Measurements from ENCODE around the gene EPHA6. TPM values are rescaled to one million over a fixed set of nuclear protein-coding genes. Genes with fewer than 3 reads are reported as not detected.

The EPHA6 gene
- total RNA-seq, 2 experiments from 2014 or later = not detected

DNA sequence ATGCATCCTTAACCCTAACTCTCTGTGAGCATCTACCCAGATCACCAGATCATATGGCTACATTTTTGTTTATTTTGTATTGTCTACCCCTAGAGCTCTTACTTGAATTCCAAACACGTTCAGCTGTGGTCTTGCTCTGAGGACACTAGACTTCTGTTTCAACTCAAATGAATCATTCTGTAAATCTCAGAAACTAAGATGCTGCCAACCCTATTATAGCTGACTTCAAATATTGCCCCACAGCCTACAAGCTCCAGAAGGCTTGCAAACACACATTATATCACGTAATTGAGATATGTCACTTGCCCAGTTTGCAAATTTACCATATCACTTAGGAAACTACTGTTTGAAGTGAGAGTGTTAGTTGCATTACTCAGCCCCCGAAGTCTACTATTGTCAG, 524.0 kb downstream of the EPHA6 start:
- DNase-seq = no peak
- H3K4me3 Mint-ChIP-seq = no peak overlapping the region
- H3K27me3 Mint-ChIP-seq = no peaks in the 10 kb centered on the region
- ChIA-PET POLR2A (no interaction called here), CTCF (no interaction called here)
- H3K36me3 Mint-ChIP-seq (ENCODE audit: low read depth) = no peaks in the 10 kb centered on the region
- H3K27ac Mint-ChIP-seq = no peak overlapping the region
- no peaks in the 10 kb centered on the region for H3K4me1 Mint-ChIP-seq
- no peaks in the 10 kb centered on the region for H3K9me3 Mint-ChIP-seq

DNA sequence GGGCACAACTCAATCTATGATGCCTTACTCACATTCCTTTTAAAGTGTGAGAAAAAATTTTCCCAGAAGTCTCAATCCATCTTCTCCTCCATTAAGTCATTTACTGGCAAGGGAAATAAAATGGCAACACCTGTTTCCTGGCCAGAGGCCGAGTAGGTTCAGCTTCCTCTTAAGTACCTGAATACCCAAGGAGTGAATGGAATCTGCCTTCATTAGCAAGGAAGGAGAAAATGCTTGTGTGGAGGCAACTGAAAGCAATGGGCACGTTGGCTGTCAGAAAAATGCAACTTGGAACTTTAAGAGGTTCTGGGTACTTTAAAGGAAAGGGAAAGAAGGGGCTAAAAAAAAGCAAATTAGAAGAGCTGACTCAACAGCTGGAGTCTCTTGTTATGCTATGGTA, 526.5 kb downstream of the EPHA6 start:
- DNase-seq = no peak
- H3K9me3 Mint-ChIP-seq = no peaks in the 10 kb centered on the region
- no peaks in the 10 kb centered on the region for H3K36me3 Mint-ChIP-seq (ENCODE audit: low read depth)
- no peak overlapping the region for H3K27ac Mint-ChIP-seq
- no peak overlapping the region for H3K4me3 Mint-ChIP-seq
- H3K4me1 Mint-ChIP-seq = no peaks in the 10 kb centered on the region
- no peaks in the 10 kb centered on the region for H3K27me3 Mint-ChIP-seq
- POLR2A ChIA-PET = no interaction called here
- CTCF ChIA-PET = no interaction called here

GRCh38 chr3:97347780-97348179, 533.4 kb downstream of the EPHA6 start:
- no peaks in the 10 kb centered on the region for H3K36me3 Mint-ChIP-seq (ENCODE audit: low read depth)
- H3K9me3 Mint-ChIP-seq = peaks cover 3% of the 10 kb centered on the region
- CTCF ChIA-PET = no interaction called here
- no peaks in the 10 kb centered on the region for H3K4me1 Mint-ChIP-seq
- no peak overlapping the region for H3K4me3 Mint-ChIP-seq
- H3K27me3 Mint-ChIP-seq = no peaks in the 10 kb centered on the region
- DNase-seq = no peak
- POLR2A ChIA-PET = no interaction called here
- H3K27ac Mint-ChIP-seq = no peak overlapping the region

DNA sequence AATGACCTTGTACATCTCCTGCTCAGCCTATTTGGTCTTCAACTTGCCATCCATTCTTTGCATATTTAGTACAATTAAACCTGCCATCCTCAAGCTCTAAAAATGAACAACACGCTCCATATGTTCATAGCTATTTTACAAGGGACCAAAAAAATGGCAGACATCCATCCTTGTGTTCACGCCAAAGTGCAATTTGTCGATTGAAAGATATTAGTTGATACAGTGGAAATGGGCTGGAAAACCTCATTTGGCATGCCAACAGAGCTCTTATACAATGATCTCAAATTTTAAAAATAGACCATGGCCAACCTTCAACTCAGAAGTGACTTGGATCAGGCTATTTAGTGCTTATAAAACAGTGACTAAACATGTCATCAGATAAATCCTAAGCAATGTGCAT, 536.6 kb downstream of the EPHA6 start:
- no peaks in the 10 kb centered on the region for H3K27me3 Mint-ChIP-seq
- H3K4me1 Mint-ChIP-seq = no peaks in the 10 kb centered on the region
- no peak for DNase-seq
- H3K9me3 Mint-ChIP-seq = peaks cover 6% of the 10 kb centered on the region
- ChIA-PET POLR2A (no interaction called here), CTCF (no interaction called here)
- H3K4me3 Mint-ChIP-seq = no peak overlapping the region
- H3K27ac Mint-ChIP-seq = no peak overlapping the region
- H3K36me3 Mint-ChIP-seq (ENCODE audit: low read depth) = no peaks in the 10 kb centered on the region

DNA sequence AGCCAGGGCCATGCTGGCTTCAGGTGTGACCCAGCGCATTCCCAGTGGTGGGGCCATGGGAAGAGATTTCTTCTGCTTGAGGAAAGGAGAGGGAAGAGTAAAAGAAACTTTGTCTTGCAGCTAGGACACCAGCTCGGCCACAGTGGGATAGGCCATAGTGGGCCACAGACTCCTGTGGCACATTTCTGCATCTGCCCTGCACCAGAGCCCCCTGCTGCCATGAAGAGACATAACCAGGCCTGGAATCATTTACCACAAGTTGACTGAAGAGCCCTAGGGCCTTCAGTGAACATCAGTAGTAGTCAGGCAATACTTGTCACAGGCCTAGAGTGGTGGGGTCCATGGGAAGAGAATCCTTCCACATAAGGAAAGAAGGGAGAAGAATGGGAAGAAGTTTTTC, 538.8 kb downstream of the EPHA6 start:
- CTCF ChIA-PET = no interaction called here
- H3K4me3 Mint-ChIP-seq = no peak overlapping the region
- POLR2A ChIA-PET = no interaction called here

DNA sequence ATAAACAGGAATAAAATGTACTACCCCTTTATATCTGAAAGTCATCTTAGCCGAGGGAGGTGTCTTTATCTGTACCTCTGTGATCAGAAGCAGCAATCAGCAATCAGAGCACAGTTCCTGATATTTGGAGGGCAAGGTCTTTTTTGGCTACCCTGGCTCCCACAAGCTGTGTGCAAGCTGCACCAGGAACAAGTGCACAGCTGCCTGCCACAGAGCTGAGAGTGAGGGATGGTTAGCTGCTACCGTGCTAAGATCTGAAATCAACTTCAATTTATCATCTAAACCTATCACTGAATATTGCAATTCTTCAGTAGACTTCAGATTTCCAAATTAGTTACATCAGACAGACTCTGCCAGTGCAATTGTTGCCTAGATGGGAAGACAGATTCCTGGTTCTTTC, 545.6 kb downstream of the EPHA6 start:
- peaks cover 2% of the 10 kb centered on the region for H3K9me3 Mint-ChIP-seq

More for the DNA sequence above, 538.8 kb downstream of the EPHA6 start:
- Mint-ChIP-seq H3K36me3 (ENCODE audit: low read depth) (no peaks in the 10 kb centered on the region), H3K27ac (no peak overlapping the region), H3K4me1 (no peaks in the 10 kb centered on the region), H3K27me3 (no peaks in the 10 kb centered on the region), H3K9me3 (peaks cover 6% of the 10 kb centered on the region)
- DNase-seq = no peak

GRCh38 chr3:97360804-97361203, 546.4 kb downstream of the EPHA6 start:
- no peaks in the 10 kb centered on the region for H3K36me3 Mint-ChIP-seq (ENCODE audit: low read depth)
- DNase-seq = no peak
- no peaks in the 10 kb centered on the region for H3K27me3 Mint-ChIP-seq
- ChIA-PET POLR2A (no interaction called here), CTCF (no interaction called here)
- H3K9me3 Mint-ChIP-seq = peaks cover 2% of the 10 kb centered on the region
- no peak overlapping the region for H3K4me3 Mint-ChIP-seq
- H3K27ac Mint-ChIP-seq = no peak overlapping the region
- no peaks in the 10 kb centered on the region for H3K4me1 Mint-ChIP-seq

More for the DNA sequence above, 545.6 kb downstream of the EPHA6 start:
- H3K27ac Mint-ChIP-seq = no peak overlapping the region
- H3K27me3 Mint-ChIP-seq = no peaks in the 10 kb centered on the region
- ChIA-PET CTCF (no interaction called here), POLR2A (no interaction called here)
- H3K36me3 Mint-ChIP-seq (ENCODE audit: low read depth) = no peaks in the 10 kb centered on the region
- DNase-seq = no peak
- H3K4me1 Mint-ChIP-seq = no peaks in the 10 kb centered on the region
- H3K4me3 Mint-ChIP-seq = no peak overlapping the region

- Mint-ChIP-seq H3K4me1 (no peaks in the 10 kb centered on the region), H3K27ac (no peak overlapping the region), H3K36me3 (ENCODE audit: low read depth) (no peaks in the 10 kb centered on the region), H3K27me3 (no peaks in the 10 kb centered on the region), H3K9me3 (peaks cover 2% of the 10 kb centered on the region), H3K4me3 (no peak overlapping the region)
- CTCF ChIA-PET = no interaction called here
- DNase-seq = no peak
- POLR2A ChIA-PET = no interaction called here
Observed at GRCh38 chr3:97384583-97384982, 570.2 kb downstream of the EPHA6 start.

DNA sequence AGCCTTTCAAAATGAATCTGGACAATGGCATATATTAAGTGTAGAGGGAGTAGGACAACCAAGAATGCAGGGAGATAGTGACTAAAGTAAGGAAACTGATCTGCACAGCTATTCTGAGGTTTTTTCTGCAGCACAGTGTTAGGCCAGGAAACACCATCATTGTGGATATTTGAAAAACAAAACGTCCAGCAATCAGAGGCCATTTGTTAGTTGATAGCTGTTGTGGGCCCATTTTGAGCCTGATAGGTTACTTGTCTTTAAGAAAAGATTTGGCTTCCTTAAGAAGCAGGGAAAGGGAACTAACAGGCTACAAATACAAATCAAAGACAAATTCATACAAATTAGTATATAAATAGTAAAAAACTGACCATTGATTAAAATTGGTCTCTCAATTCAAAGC, 574.4 kb downstream of the EPHA6 start:
- H3K4me3 Mint-ChIP-seq = no peak overlapping the region
- no peaks in the 10 kb centered on the region for H3K36me3 Mint-ChIP-seq (ENCODE audit: low read depth)
- no peak for DNase-seq
- no peaks in the 10 kb centered on the region for H3K27me3 Mint-ChIP-seq
- ChIA-PET POLR2A (no interaction called here), CTCF (no interaction called here)
- no peak overlapping the region for H3K27ac Mint-ChIP-seq
- no peaks in the 10 kb centered on the region for H3K9me3 Mint-ChIP-seq
- no peaks in the 10 kb centered on the region for H3K4me1 Mint-ChIP-seq

DNA sequence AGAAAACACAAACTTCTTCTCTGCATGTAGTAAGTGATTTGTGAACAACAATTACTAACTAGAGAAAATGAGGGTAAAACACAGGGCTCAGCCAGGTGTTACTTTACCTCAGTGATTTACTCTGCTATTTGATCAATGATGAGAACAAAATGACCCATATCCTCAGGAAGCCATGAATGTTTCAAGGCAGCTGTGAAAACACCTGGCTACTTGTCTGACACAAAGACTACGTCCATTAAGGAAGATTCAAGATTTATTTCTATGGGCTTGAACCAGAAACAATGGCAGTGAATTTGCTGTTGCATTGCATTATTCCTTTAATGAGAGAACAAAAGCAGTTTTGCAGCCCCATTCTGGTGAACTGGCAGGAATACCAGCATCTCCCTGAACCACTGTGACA, 575.5 kb downstream of the EPHA6 start:
- H3K9me3 Mint-ChIP-seq = no peaks in the 10 kb centered on the region
- H3K27me3 Mint-ChIP-seq = no peaks in the 10 kb centered on the region
- DNase-seq = no peak
- H3K27ac Mint-ChIP-seq = no peak overlapping the region
- no peak overlapping the region for H3K4me3 Mint-ChIP-seq
- no peaks in the 10 kb centered on the region for H3K36me3 Mint-ChIP-seq (ENCODE audit: low read depth)
- POLR2A ChIA-PET = no interaction called here
- H3K4me1 Mint-ChIP-seq = no peaks in the 10 kb centered on the region
- CTCF ChIA-PET = no interaction called here

GRCh38 chr3:97391167-97391566, 576.8 kb downstream of the EPHA6 start:
- Mint-ChIP-seq H3K36me3 (ENCODE audit: low read depth) (no peaks in the 10 kb centered on the region), H3K4me3 (no peak overlapping the region), H3K27ac (no peak overlapping the region), H3K4me1 (no peaks in the 10 kb centered on the region), H3K27me3 (no peaks in the 10 kb centered on the region), H3K9me3 (no peaks in the 10 kb centered on the region)
- ChIA-PET POLR2A (no interaction called here), CTCF (no interaction called here)
- DNase-seq = no peak

GRCh38 chr3:97409612-97410011, 595.2 kb downstream of the EPHA6 start:
- ChIA-PET POLR2A (no interaction called here), CTCF (no interaction called here)
- H3K4me1 Mint-ChIP-seq = no peaks in the 10 kb centered on the region
- DNase-seq = no peak
- H3K27ac Mint-ChIP-seq = no peak overlapping the region
- no peaks in the 10 kb centered on the region for H3K9me3 Mint-ChIP-seq
- no peak overlapping the region for H3K4me3 Mint-ChIP-seq
- H3K27me3 Mint-ChIP-seq = no peaks in the 10 kb centered on the region
- H3K36me3 Mint-ChIP-seq (ENCODE audit: low read depth) = no peaks in the 10 kb centered on the region

GRCh38 chr3:97421565-97421964, 607.2 kb downstream of the EPHA6 start:
- peaks cover 7% of the 10 kb centered on the region for H3K9me3 Mint-ChIP-seq
- no peak for DNase-seq
- H3K4me3 Mint-ChIP-seq = no peak overlapping the region
- POLR2A ChIA-PET = no interaction called here
- no peak overlapping the region for H3K27ac Mint-ChIP-seq
- no peaks in the 10 kb centered on the region for H3K36me3 Mint-ChIP-seq (ENCODE audit: low read depth)
- no peaks in the 10 kb centered on the region for H3K27me3 Mint-ChIP-seq
- H3K4me1 Mint-ChIP-seq = no peaks in the 10 kb centered on the region
- CTCF ChIA-PET = no interaction called here

GRCh38 chr3:97425002-97425401, 610.6 kb downstream of the EPHA6 start:
- Mint-ChIP-seq H3K27me3 (no peaks in the 10 kb centered on the region), H3K4me1 (no peaks in the 10 kb centered on the region), H3K36me3 (ENCODE audit: low read depth) (no peaks in the 10 kb centered on the region), H3K27ac (no peak overlapping the region), H3K9me3 (peaks cover 7% of the 10 kb centered on the region), H3K4me3 (no peak overlapping the region)
- no peak for DNase-seq
- ChIA-PET CTCF (no interaction called here), POLR2A (no interaction called here)

GRCh38 chr3:97430601-97431000, 616.2 kb downstream of the EPHA6 start:
- Mint-ChIP-seq H3K27ac (no peak overlapping the region), H3K9me3 (peaks cover 3% of the 10 kb centered on the region), H3K4me3 (no peak overlapping the region), H3K4me1 (no peaks in the 10 kb centered on the region), H3K36me3 (ENCODE audit: low read depth) (no peaks in the 10 kb centered on the region), H3K27me3 (no peaks in the 10 kb centered on the region)
- DNase-seq = no peak
- ChIA-PET CTCF (no interaction called here), POLR2A (no interaction called here)
